Measurements from ENCODE around the gene BCKDHB.

GRCh38 chr6:80142586-80142985, 36.1 kb downstream of the BCKDHB start:
- TF ChIP-seq CTCF (conservative IDR thresholded peaks at IDR 0.05; ENCODE audit: low read depth, low read length) (no peak), CEBPB (IDR thresholded peaks at IDR 0.05; ENCODE audit: low read depth, low read length) (no peak), USF2 (IDR thresholded peaks at IDR 0.05; ENCODE audit: low read depth, low read length) (no peak)

Data from IMR-90 (cell line).